GM23248 (cell line): ENCODE data around the gene SCN4B. TPM values are rescaled to one million over a fixed set of nuclear protein-coding genes. Genes with fewer than 3 reads are reported as not detected.

ENCODE experiments used
- DNase-seq: peaks from one replicate; pipeline ENCODE4 v3.0.0-alpha.2; 2015
- H2AFZ ChIP-seq: fragments of 200-600 bp; sonication (generic); 2 replicates; pipeline ENCODE4 v1.6.1; 2016; ENCODE audit warnings: antibody characterized with exemption
- H3F3A ChIP-seq: fragments of 200-600 bp; sonication (generic); 2 replicates; pipeline ENCODE4 v1.6.1; 2016; ENCODE audit warnings: mild to moderate bottlenecking, antibody characterized with exemption, mixed run types; ENCODE audit not compliant: insufficient read depth
- H3K27ac ChIP-seq: fragments of 200-600 bp; sonication (generic); 2 replicates; pipeline ENCODE4 v1.5.1; 2016; ENCODE audit warnings: mild to moderate bottlenecking
- H3K27me3 ChIP-seq: fragments of 200-600 bp; sonication (generic); replicated peaks from 2 replicates; pipeline ENCODE4 v1.6.1; 2016; ENCODE audit warnings: mild to moderate bottlenecking; ENCODE audit not compliant: insufficient read depth
- H3K36me3 ChIP-seq: fragments of 200-600 bp; sonication (generic); 2 replicates; pipeline ENCODE4 v1.6.1; 2016; ENCODE audit warnings: low read depth, mild to moderate bottlenecking
- H3K4me1 ChIP-seq: fragments of 200-600 bp; sonication (generic); 2 replicates; pipeline ENCODE4 v1.6.1; 2016; ENCODE audit warnings: mild to moderate bottlenecking; ENCODE audit not compliant: insufficient read depth
- H3K4me2 ChIP-seq: fragments of 200-600 bp; sonication (generic); one replicate; pipeline ENCODE4 v1.6.1; 2016; ENCODE audit warnings: mild to moderate bottlenecking; ENCODE audit not compliant: unreplicated experiment
- H3K4me3 ChIP-seq: fragments of 200-600 bp; sonication (generic); 2 replicates; pipeline ENCODE4 v1.5.1; 2016; ENCODE audit warnings: mild to moderate bottlenecking
- H3K79me2 ChIP-seq: fragments of 200-600 bp; sonication (generic); 2 replicates; pipeline ENCODE4 v1.6.1; 2016; ENCODE audit warnings: mild to moderate bottlenecking; ENCODE audit not compliant: insufficient read depth
- H3K9ac ChIP-seq: fragments of 200-600 bp; sonication (generic); 2 replicates; pipeline ENCODE4 v1.6.1; 2016; ENCODE audit warnings: mild to moderate bottlenecking
- H3K9me2 ChIP-seq: fragments of 200-600 bp; sonication (generic); 2 replicates; pipeline ENCODE4 v1.6.1; 2016; ENCODE audit warnings: mixed run types, mild to moderate bottlenecking, moderate library complexity; ENCODE audit not compliant: insufficient read depth
- H3K9me3 ChIP-seq: fragments of 200-600 bp; sonication (generic); one replicate; pipeline ENCODE4 v1.6.1; 2017; ENCODE audit warnings: low read depth
- H4K20me1 ChIP-seq: fragments of 200-600 bp; sonication (generic); 2 replicates; pipeline ENCODE4 v1.6.0; 2016; ENCODE audit not compliant: insufficient read depth
- EZH2 ChIP-seq: fragments of 200-600 bp; sonication (generic); IDR thresholded peaks from 2 replicates; pipeline ENCODE4 v1.6.1; 2018; ENCODE audit warnings: antibody characterized with exemption, mild to moderate bottlenecking; ENCODE audit not compliant: insufficient read depth, poor library complexity, severe bottlenecking
- EZH2phosphoT487 ChIP-seq: fragments of 200-600 bp; sonication (generic); IDR thresholded peaks from 2 replicates; pipeline ENCODE4 v1.6.1; 2018; ENCODE audit warnings: antibody characterized with exemption, moderate library complexity, mild to moderate bottlenecking, low read depth; ENCODE audit not compliant: insufficient read depth
- WGBS, 2 experiments: methylation state at CpG; one replicate each; pipeline ENCODE4 v1.1.6; 2015 to 2017; ENCODE audit warnings: low lambda C conversion rate in 2 of 2, low coverage in 1 of 2; ENCODE audit errors: missing lambda C conversion rate in 2 of 2; 5-methylcytosine and 5-hydroxymethylcytosine counted together
- in situ Hi-C: fragments of 300-500 bp; cut with MboI; formaldehyde crosslinking; loops from 2 replicates; pipeline ENCODE4 v1.15.0; 2020
- polyA plus RNA-seq: library from polyadenylated mRNA; unstranded; fragments of >200 nt; fragmentation: Nextera tagmentation; extraction: Ambion mirVana; gene quantifications from 2 replicates; pipeline ENCODE4 v1.2.1, GENCODE V29; 2016
- total RNA-seq: library from RNA; depleted of rRNA; stranded (reverse); fragments of >200 nt; shearing (Covaris generic); gene quantifications from 2 replicates; pipeline ENCODE4 v1.2.3, GENCODE V29; 2014; rRNA removed

SCN4B gene
- total and polyA plus RNA-seq, 2 experiments from 2014 or later, result not detected

DNA sequence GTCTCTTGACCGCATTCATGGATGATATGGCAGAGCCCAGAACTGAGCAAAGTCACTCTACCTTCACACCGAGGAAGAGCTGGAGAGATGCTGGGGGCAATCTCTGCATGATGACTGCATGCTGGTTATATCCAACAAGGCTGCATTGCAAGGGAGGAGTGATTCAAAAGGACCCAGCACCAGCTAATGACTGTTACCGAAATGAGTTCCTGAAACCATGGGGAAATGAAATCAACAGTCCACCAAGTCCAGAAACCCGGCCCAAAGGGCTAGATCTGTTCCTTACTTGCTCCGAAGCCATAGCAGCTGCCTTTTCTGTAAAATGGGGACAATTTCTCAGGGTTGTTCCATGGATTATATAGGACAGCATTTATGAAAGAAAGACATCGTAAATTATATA lies 64.7 kb downstream of the SCN4B start:
- no peaks in the 10 kb centered on the region for H3K9me2 ChIP-seq
- no peak overlapping the region for H2AFZ ChIP-seq
- H4K20me1 ChIP-seq, result no peaks in the 10 kb centered on the region
- H3K9ac ChIP-seq, result no peak overlapping the region
- no peaks in the 10 kb centered on the region for H3K36me3 ChIP-seq
- H3K9me3 ChIP-seq, result no peaks in the 10 kb centered on the region
- no peak overlapping the region for H3K4me3 ChIP-seq
- no peaks in the 10 kb centered on the region for H3K4me1 ChIP-seq
- in situ Hi-C loops, result no loop called here
- DNase-seq, result no peak
- H3K27me3 ChIP-seq, result no peaks in the 10 kb centered on the region; the same call in 1 of the 2 replicates
- H3K79me2 ChIP-seq, result no peaks in the 10 kb centered on the region
- H3K27ac ChIP-seq, result no peak overlapping the region
- TF ChIP-seq EZH2phosphoT487, result no peak
- no peak for TF ChIP-seq EZH2
- H3F3A ChIP-seq, result no peaks in the 10 kb centered on the region
- H3K4me2 ChIP-seq, result no peak overlapping the region
- WGBS, 2 experiments, result 33 to 36% methylated on average over 6 of the region's 6 CpGs

DNA sequence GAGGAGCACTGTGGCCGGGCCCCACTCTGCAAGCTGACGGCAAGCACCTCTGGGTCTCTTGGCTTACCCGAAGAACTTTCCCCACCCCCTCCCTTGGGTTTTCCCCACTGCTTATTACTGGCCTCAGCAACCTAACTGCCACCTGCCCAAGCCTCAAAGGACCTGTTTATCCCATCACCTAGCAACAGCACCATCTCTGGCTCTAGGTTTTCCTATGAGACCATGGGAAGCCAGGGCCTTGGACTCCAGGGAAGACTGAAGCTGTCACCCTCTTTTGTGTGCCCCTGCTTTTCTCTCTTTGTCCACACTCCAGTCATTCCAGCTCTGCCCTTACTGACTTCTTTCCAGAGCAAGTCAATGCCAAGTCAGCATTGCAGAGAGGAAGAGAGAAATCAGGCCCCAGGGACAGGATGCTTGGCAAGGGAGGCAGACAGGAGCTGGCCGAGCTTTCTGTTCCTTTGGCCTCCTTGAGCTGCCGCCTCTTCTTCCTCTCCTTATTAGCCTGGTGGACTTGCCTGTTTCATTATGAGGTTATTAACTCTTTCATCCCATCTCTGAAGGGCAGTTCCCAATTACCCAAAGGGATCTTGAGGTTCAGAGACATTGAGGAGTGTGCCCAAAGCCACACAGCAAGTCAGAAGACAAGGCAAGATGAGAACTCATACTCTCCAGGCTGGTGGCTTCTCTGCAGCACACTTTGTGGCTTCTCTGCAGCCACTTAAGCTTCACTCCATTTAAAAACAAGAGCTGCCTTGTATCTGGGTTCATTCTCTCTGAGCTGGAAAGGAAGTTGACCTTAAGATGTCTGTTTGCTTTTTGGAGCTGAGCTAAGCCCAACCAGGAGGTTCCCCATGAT lies 65.5 kb downstream of the SCN4B start, which contains the start of gene SMIM35:
TSS of gene SMIM35 (minus strand) at position 51 of the 856 bp plus-strand sequence. CDS start 206 bp downstream, outside the sequence.
- Histone ChIP-seq H2AFZ (no peak within 1 kb of the TSS), H3K4me2 (no peak within 1 kb of the TSS), H3K4me3 (no peak within 1 kb of the TSS), H3K27ac (no peak within 1 kb of the TSS), H4K20me1 (no peaks in the 10 kb centered on the region), H3K9ac (no peak within 1 kb of the TSS), H3K9me3 (no peaks in the 10 kb centered on the region), H3K27me3 (no peaks in the 10 kb centered on the region; the same call in 1 of the 2 replicates), H3K79me2 (no peaks in the 10 kb centered on the region), H3F3A (no peaks in the 10 kb centered on the region), H3K4me1 (no peaks in the 10 kb centered on the region), H3K36me3 (no peaks in the 10 kb centered on the region), H3K9me2 (no peaks in the 10 kb centered on the region)
- in situ Hi-C loops, result no loop called here
- WGBS, 2 experiments, result 39 to 42% methylated on average over 5 of the region's 5 CpGs
- TF ChIP-seq EZH2phosphoT487 (no peak), EZH2 (no peak)
- no peak for DNase-seq

DNA sequence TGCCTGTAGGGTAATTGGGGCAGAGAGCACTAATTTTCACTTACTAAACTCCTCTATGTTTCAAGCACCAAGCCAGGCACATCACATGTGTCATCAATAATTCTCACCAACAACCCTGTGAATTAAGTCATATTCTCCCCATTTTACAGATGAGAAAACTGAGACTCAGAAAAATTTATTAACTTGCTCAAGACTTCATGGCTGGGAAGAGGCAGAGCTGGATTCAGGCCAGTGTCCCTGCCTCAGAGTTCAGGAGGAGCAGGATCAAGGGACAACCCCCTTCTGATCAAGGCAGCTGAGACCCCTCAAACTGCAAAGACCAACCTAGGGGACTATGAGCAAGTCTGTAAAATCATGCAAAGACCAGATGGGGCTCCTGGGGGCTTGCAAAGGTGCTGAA lies 68.0 kb downstream of the SCN4B start:
- no peaks in the 10 kb centered on the region for H3K79me2 ChIP-seq
- no peak overlapping the region for H3K27ac ChIP-seq
- no peaks in the 10 kb centered on the region for H3K9me2 ChIP-seq
- no peaks in the 10 kb centered on the region for H3F3A ChIP-seq
- in situ Hi-C loops, result no loop called here
- H4K20me1 ChIP-seq, result no peaks in the 10 kb centered on the region
- H3K4me2 ChIP-seq, result no peak overlapping the region
- TF ChIP-seq EZH2phosphoT487 (no peak), EZH2 (no peak)
- H3K4me1 ChIP-seq, result no peaks in the 10 kb centered on the region
- H3K9ac ChIP-seq, result no peak overlapping the region
- no peak for DNase-seq
- H3K9me3 ChIP-seq, result no peaks in the 10 kb centered on the region
- H3K27me3 ChIP-seq, result no peaks in the 10 kb centered on the region; the same call in 1 of the 2 replicates
- H3K36me3 ChIP-seq, result no peaks in the 10 kb centered on the region
- no peak overlapping the region for H3K4me3 ChIP-seq
- no peak overlapping the region for H2AFZ ChIP-seq

GRCh38 chr11:118084247-118084646 lies 68.4 kb downstream of the SCN4B start:
- DNase-seq, result peak; percentile 47
- no peaks in the 10 kb centered on the region for H3F3A ChIP-seq
- no peaks in the 10 kb centered on the region for H4K20me1 ChIP-seq
- no peaks in the 10 kb centered on the region for H3K79me2 ChIP-seq
- no peak overlapping the region for H3K4me3 ChIP-seq
- H3K4me1 ChIP-seq, result no peaks in the 10 kb centered on the region
- no peaks in the 10 kb centered on the region for H3K36me3 ChIP-seq
- TF ChIP-seq EZH2phosphoT487 (no peak), EZH2 (no peak)
- no peak overlapping the region for H3K4me2 ChIP-seq
- H2AFZ ChIP-seq, result no peak overlapping the region
- H3K9ac ChIP-seq, result no peak overlapping the region
- no peaks in the 10 kb centered on the region for H3K9me3 ChIP-seq
- H3K27ac ChIP-seq, result no peak overlapping the region
- H3K27me3 ChIP-seq, result no peaks in the 10 kb centered on the region; the same call in 1 of the 2 replicates
- no peaks in the 10 kb centered on the region for H3K9me2 ChIP-seq
- WGBS, 2 experiments, result 16 to 18% methylated on average over 4 of the region's 4 CpGs
- in situ Hi-C loops, result no loop called here

Other genes starting within 250 kb of the SCN4B start
- gene TMPRSS13, start 223.4 kb downstream of the SCN4B start, total RNA-seq, result not detected in 2 replicates
- not detected in 2 replicates for gene TMPRSS13, start 223.4 kb downstream of the SCN4B start, polyA plus RNA-seq
- gene IL10RA, start 166.4 kb downstream of the SCN4B start, total RNA-seq, result not detected in 2 replicates
- gene IL10RA, start 166.4 kb downstream of the SCN4B start, polyA plus RNA-seq, result not detected in 2 replicates
- gene TMPRSS4, start 75.7 kb downstream of the SCN4B start, total RNA-seq, result not detected in 2 replicates
- gene TMPRSS4, start 75.7 kb downstream of the SCN4B start, polyA plus RNA-seq, result not detected in 2 replicates
- not detected in 2 replicates for gene SMIM35, start 65.9 kb downstream of the SCN4B start, total RNA-seq
- not detected in 2 replicates for gene SMIM35, start 65.9 kb downstream of the SCN4B start, polyA plus RNA-seq
- not detected in 2 replicates for gene SCN2B, start 23.8 kb upstream of the SCN4B start, total RNA-seq
- not detected in 2 replicates for gene SCN2B, start 23.8 kb upstream of the SCN4B start, polyA plus RNA-seq
- gene JAML, start 72.2 kb upstream of the SCN4B start, total RNA-seq, result not detected in 2 replicates
- not detected in 2 replicates for gene JAML, start 72.2 kb upstream of the SCN4B start, polyA plus RNA-seq
- gene MPZL3, start 99.5 kb upstream of the SCN4B start, total RNA-seq, result 1.3 and 2.4 TPM in 2 replicates
- gene MPZL3, start 99.5 kb upstream of the SCN4B start, polyA plus RNA-seq, result 0.72 and 0.78 TPM in 2 replicates
- not detected in 2 replicates for gene MPZL2, start 111.5 kb upstream of the SCN4B start, total RNA-seq
- not detected in 2 replicates for gene MPZL2, start 111.5 kb upstream of the SCN4B start, polyA plus RNA-seq
- gene CD3E, start 151.9 kb upstream of the SCN4B start, total RNA-seq, result not detected in 2 replicates
- gene CD3E, start 151.9 kb upstream of the SCN4B start, polyA plus RNA-seq, result not detected in 2 replicates
- gene CD3D, start 189.9 kb upstream of the SCN4B start, total RNA-seq, result not detected in 2 replicates
- not detected in 2 replicates for gene CD3D, start 189.9 kb upstream of the SCN4B start, polyA plus RNA-seq
- not detected in 2 replicates for gene CD3G, start 191.5 kb upstream of the SCN4B start, total RNA-seq
- gene CD3G, start 191.5 kb upstream of the SCN4B start, polyA plus RNA-seq, result not detected in 2 replicates
- 48.2 and 50.6 TPM in 2 replicates for gene UBE4A, start 206.8 kb upstream of the SCN4B start, total RNA-seq
- gene UBE4A, start 206.8 kb upstream of the SCN4B start, polyA plus RNA-seq, result 25.1 and 25.4 TPM in 2 replicates
- 32.3 and 79.4 TPM in 2 replicates for gene ATP5MG, start 248.8 kb upstream of the SCN4B start, total RNA-seq
- 414 and 426 TPM in 2 replicates for gene ATP5MG, start 248.8 kb upstream of the SCN4B start, polyA plus RNA-seq